GM12878 (cell line): Measurements from ENCODE around the gene LSM14B. TPM values are rescaled to one million over a fixed set of nuclear protein-coding genes. Genes with fewer than 3 reads are reported as not detected.

ENCODE experiments used
- ATAC-seq: fragments of 200-7000 bp; cut with Tn5 transposase; 3 replicates; pipeline ENCODE4 v1.9.1; 2020; ENCODE audit warnings: mild to moderate bottlenecking, moderate library complexity
- BruUV-seq: library from RNA; stranded (reverse); fragments of 400-500 nt; replicated peaks from 2 replicates; lab custom pipeline; 2021; lab: Mats Ljungman, UMichigan
- CTCF ChIA-PET: fragments of 300-600 bp; sonication (Branson Sonifier 250); formaldehyde crosslinking; extraction: SDS; loops from one replicate; lab custom pipeline; 2021; ENCODE audit warnings: inconsistent platforms; lab: Yijun Ruan, JAX
- POLR2A ChIA-PET: fragments of 350-600 bp; formaldehyde crosslinking; extraction: SDS; loops from one replicate; lab custom pipeline; 2021; ENCODE audit warnings: inconsistent platforms; lab: Charles Lee
- RAD21 ChIA-PET: fragments of 300-600 bp; sonication (Branson Sonifier 250); formaldehyde crosslinking; loops from one replicate; lab custom pipeline; 2023; ENCODE audit warnings: antibody characterized with exemption; ENCODE audit not compliant: unreplicated experiment; lab: Charles Lee
- SMC1A ChIA-PET: fragments of 300-600 bp; sonication (Branson Sonifier 250); formaldehyde crosslinking; loops from one replicate; lab custom pipeline; 2023; ENCODE audit not compliant: unreplicated experiment, uncharacterized antibody; lab: Charles Lee
- DNase-seq: peaks from one replicate; pipeline ENCODE4 v3.0.0-alpha.2; 2011; ENCODE audit warnings: low read depth, low spot score
- FAIRE-seq: peaks from 3 replicates; lab custom pipeline; 2011; peaks lifted over from hg19 to GRCh38; lab: Jason Lieb, UNC
- H2AFZ ChIP-seq: 2 replicates; pipeline ENCODE4 v1.6.0; 2011; ENCODE audit warnings: low read depth, low read length, control low read depth; ENCODE audit not compliant: control insufficient read depth
- H3K27ac ChIP-seq: 2 replicates; pipeline ENCODE4 v1.5.1; 2011; ENCODE audit warnings: control low read depth; ENCODE audit not compliant: control insufficient read depth, insufficient read depth
- H3K27me3 ChIP-seq, 2 experiments: replicated peaks in 1 of 2; 2 replicates each; pipeline versions ENCODE4 v1.6.0 to v1.6.1; 2011; ENCODE audit warnings: low read length in 1 of 2; ENCODE audit not compliant: control insufficient read depth in 2 of 2, insufficient read depth in 2 of 2
- H3K36me3 ChIP-seq, 2 experiments: 2 replicates each; pipeline ENCODE4 v1.5.1; 2011; ENCODE audit warnings: low read length in 1 of 2; ENCODE audit not compliant: control insufficient read depth in 2 of 2, insufficient read depth in 2 of 2
- H3K4me1 ChIP-seq: 2 replicates; pipeline ENCODE4 v1.6.1; 2011; ENCODE audit warnings: mild to moderate bottlenecking, low read length, moderate library complexity, mixed read lengths; ENCODE audit not compliant: control insufficient read depth, insufficient read depth
- H3K4me2 ChIP-seq: 2 replicates; pipeline ENCODE4 v1.6.0; 2011; ENCODE audit warnings: control low read depth; ENCODE audit not compliant: control insufficient read depth, insufficient read depth
- H3K4me3 ChIP-seq: fragments of 200-600 bp; sonication (generic); 2 replicates; pipeline ENCODE4 v1.5.1; 2016
- H3K79me2 ChIP-seq: 2 replicates; pipeline ENCODE4 v1.6.0; 2011; ENCODE audit warnings: low read length; ENCODE audit not compliant: control insufficient read depth, insufficient read depth
- H3K9ac ChIP-seq: 2 replicates; pipeline ENCODE4 v1.8.0; 2011; ENCODE audit warnings: low read length, control low read depth, mixed read lengths; ENCODE audit not compliant: control insufficient read depth, insufficient read depth
- H3K9me3 ChIP-seq: replicated peaks from 3 replicates; pipeline ENCODE4 v1.5.1; 2011; ENCODE audit warnings: mild to moderate bottlenecking, low read length; ENCODE audit not compliant: control insufficient read depth, insufficient read depth
- H4K20me1 ChIP-seq: 2 replicates; pipeline ENCODE4 v1.6.0; 2011; ENCODE audit not compliant: control insufficient read depth, insufficient read depth
- BCL11A ChIP-seq: IDR thresholded peaks from 2 replicates; pipeline ENCODE4 v1.6.1; 2011; ENCODE audit warnings: low read depth, low read length
- BCL3 ChIP-seq: IDR thresholded peaks from 2 replicates; pipeline ENCODE4 v1.6.1; 2011; ENCODE audit warnings: borderline replicate concordance, low read depth, mild to moderate bottlenecking, moderate library complexity, low read length; ENCODE audit not compliant: insufficient read depth, poor library complexity, severe bottlenecking
- MLLT1 ChIP-seq: fragments of 450-650 bp; IDR thresholded peaks from 2 replicates; pipeline ENCODE4 v1.6.1; 2016; ENCODE audit warnings: mild to moderate bottlenecking
- RELB ChIP-seq: fragments of 450-650 bp; IDR thresholded peaks from 2 replicates; pipeline ENCODE4 v1.6.1; 2017; ENCODE audit warnings: low read depth, mild to moderate bottlenecking, moderate library complexity
- SIN3A ChIP-seq: IDR thresholded peaks from 2 replicates; pipeline ENCODE4 v1.6.1; 2012; ENCODE audit warnings: low read depth, low read length, improper control_type of control experiment
- TCF3 ChIP-seq: IDR thresholded peaks from 2 replicates; pipeline ENCODE4 v1.6.1; 2012; ENCODE audit warnings: low read depth, mild to moderate bottlenecking, low read length, borderline replicate concordance; ENCODE audit not compliant: insufficient read depth
- ZNF217 ChIP-seq: fragments of 450-650 bp; IDR thresholded peaks from 2 replicates; pipeline ENCODE4 v1.6.1; 2017; ENCODE audit warnings: antibody characterized with exemption, mild to moderate bottlenecking
- WGBS: methylation state at CpG from one replicate; pipeline ENCODE4 v1.1.6; 2016; ENCODE audit warnings: low lambda C conversion rate; ENCODE audit not compliant: insufficient replicate concordance, insufficient coverage; ENCODE audit errors: missing lambda C conversion rate; 5-methylcytosine and 5-hydroxymethylcytosine counted together
- in situ Hi-C: fragments of 300-500 bp; cut with MboI; formaldehyde crosslinking; loops from 9 replicates; pipeline ENCODE4 v1.14.3; 2018; ENCODE audit warnings: mixed read lengths
- intact Hi-C: fragments of 100-400 bp; cut with micrococcal nuclease; formaldehyde crosslinking; loops from one replicate; pipeline ENCODE4 v1.14.2; 2022; ENCODE audit not compliant: unreplicated experiment
- polyA plus RNA-seq, 11 experiments: library from polyadenylated mRNA; depleted of rRNA in 4 of 11; unstranded in 6 of 11; stranded (reverse) in 5 of 11; fragments of >200 nt; fragmentation: Nextera tagmentation in 4 of 11; fragmentation: Illumina TruSeq in 1 of 11; extraction: Ambion mirVana in 4 of 11; extraction: Trizol in 1 of 11; gene quantifications; 1 replicate in 1 of 11; 2 replicates in 10 of 11; pipeline versions ENCODE4 v1.2.1 to v1.2.3, GENCODE V29; 2011 to 2016; ENCODE audit warnings: inconsistent platforms in 2 of 11, missing spikeins in 2 of 11, low read depth in 1 of 11
- total RNA-seq, 4 experiments: library from RNA; depleted of rRNA in 3 of 4; stranded (reverse); fragments of >200 nt in 3 of 4; fragmentation: Illumina TruSeq in 1 of 4; extraction: Trizol in 1 of 4; gene quantifications; 2 replicates each; pipeline versions ENCODE4 v1.2.1 to v1.2.3, GENCODE V29; 2013 to 2021

The LSM14B gene
- total and polyA plus RNA-seq, 10 of the 15 experiments (the other 5 are each of a cell fraction or from before 2014, with no cell fraction given): 0.56 to 34.3 (median 15.6) TPM

DNA sequence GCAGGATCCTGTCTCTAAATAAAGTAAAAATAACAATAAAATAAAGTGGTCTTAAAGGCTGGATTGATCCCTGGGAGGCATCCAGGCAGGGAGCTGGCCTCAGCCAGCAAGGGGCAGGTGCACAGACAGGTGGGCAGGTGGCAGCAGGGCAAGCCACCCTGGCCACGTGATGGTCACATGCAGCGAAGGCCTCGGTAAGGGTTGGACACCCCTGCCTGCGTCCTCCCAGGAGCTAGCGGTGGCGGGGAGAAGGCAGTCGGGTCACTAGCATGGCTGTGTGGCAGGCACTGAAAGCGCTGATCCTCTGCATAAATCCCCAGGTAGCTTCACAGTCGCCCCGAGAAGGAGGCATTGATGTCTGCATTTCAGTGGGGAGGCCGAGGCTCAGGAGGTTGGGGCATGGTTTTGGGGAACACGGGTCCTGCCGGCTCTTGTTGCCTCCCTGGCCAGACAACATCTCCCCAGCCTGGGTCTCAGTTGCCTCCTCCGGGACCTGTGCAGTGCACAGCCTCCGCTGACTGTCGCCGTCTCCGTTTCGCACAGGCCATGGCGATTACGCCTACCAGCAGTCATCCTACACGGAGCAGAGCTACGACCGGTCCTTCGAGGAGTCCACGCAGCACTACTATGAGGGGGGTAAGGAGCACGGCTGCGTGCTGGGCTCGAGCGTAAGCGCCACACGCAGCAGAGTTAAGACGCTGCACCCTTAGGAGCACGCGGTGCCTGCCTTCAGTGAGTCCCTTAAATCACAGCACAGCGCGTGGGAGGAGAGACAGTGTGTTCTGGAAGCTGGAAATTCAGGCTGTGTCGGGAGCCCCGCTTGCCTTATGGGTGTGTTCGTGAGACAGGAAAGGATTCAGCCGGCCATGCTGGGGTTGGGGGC lies 42.8 kb downstream of the LSM14B start:
- intact Hi-C loops: no loop called here
- 98% methylated on average over 41 of the region's 41 CpGs for WGBS
- Histone ChIP-seq H3K27me3 (no peaks in the 10 kb centered on the region), H2AFZ (no peak overlapping the region), H3K9me3 (no peaks in the 10 kb centered on the region), H3K36me3 (peaks cover 6 to 36% of the 10 kb centered on the region in 2 experiments; a peak in 3 of 4 replicates), H3K9ac (no peak overlapping the region), H3K79me2 (no peaks in the 10 kb centered on the region), H4K20me1 (no peaks in the 10 kb centered on the region), H3K4me2 (no peak overlapping the region), H3K4me3 (no peak overlapping the region), H3K4me1 (no peaks in the 10 kb centered on the region), H3K27ac (no peak overlapping the region)
- ChIA-PET POLR2A (no interaction called here), CTCF (no interaction called here), RAD21 (no interaction called here), SMC1A (no interaction called here)
- TF ChIP-seq MLLT1 (no peak), SIN3A (no peak), BCL11A (no peak), ZNF217 (no peak), BCL3 (peak; percentile 82), RELB (no peak), TCF3 (0 out of 2 replicates have a peak, but pooled peaks have one; percentile 52)
- ATAC-seq (no peak), DNase-seq (no peak), FAIRE-seq (no peak)
- BruUV-seq: no TSS peak
- in situ Hi-C loops: no loop called here
